Measurements from ENCODE around the gene BRD1. TPM values are rescaled to one million over a fixed set of nuclear protein-coding genes. Genes with fewer than 3 reads are reported as not detected.

The BRD1 gene
- total RNA-seq, 1 experiment from 2014 or later = 51.2 TPM

- CTCF ChIA-PET = no interaction called here
- H3K36me3 ChIP-seq (ENCODE audit: insufficient read depth, low read length, poor library complexity, severe bottlenecking) = peaks cover 54% of the 10 kb centered on the region
Observed at GRCh38 chr22:49779211-49779610, 48.5 kb downstream of the BRD1 start.

GRCh38 chr22:49777569-49778249, 50.0 kb downstream of the BRD1 start:
- H3K4me1 ChIP-seq (ENCODE audit: insufficient read depth, low read length, poor library complexity, severe bottlenecking) = peaks cover 21% of the 10 kb centered on the region
- no TSS peak for BruUV-seq (replicated peaks)
- H3K36me3 ChIP-seq (ENCODE audit: insufficient read depth, low read length, poor library complexity, severe bottlenecking) = peaks cover 57% of the 10 kb centered on the region
- no peak for DNase-seq (ENCODE audit: low spot score)
- no peak overlapping the region for H3K27ac ChIP-seq (ENCODE audit: low read depth, low read length, poor library complexity, severe bottlenecking)
- intact Hi-C loops (cut with micrococcal nuclease; ENCODE audit: unreplicated experiment) = no loop called here
- H3K9me3 ChIP-seq (ENCODE audit: low read depth, low read length, poor library complexity, severe bottlenecking) = no peaks in the 10 kb centered on the region
- POLR2A ChIA-PET (ENCODE audit: low non-redundant PET) = no interaction called here
- no peak overlapping the region for H3K4me3 ChIP-seq (ENCODE audit: low read depth, low read length, poor library complexity, severe bottlenecking)
- TF ChIP-seq CTCF (conservative IDR thresholded peaks at IDR 0.05; ENCODE audit: low read depth, low read length) (no peak), EZH2 (IDR thresholded peaks at IDR 0.05; ENCODE audit: borderline replicate concordance, low read depth, low read length, poor library complexity, severe bottlenecking) (no peak)
- CTCF ChIA-PET = no interaction called here
- H3K27me3 ChIP-seq (replicated peaks; ENCODE audit: insufficient read depth, low read depth, low read length, poor library complexity) = no peaks in the 10 kb centered on the region

More at GRCh38 chr22:49779211-49779610, 48.5 kb downstream of the BRD1 start:
- POLR2A ChIA-PET (ENCODE audit: low non-redundant PET) = no interaction called here
- H3K9me3 ChIP-seq (ENCODE audit: low read depth, low read length, poor library complexity, severe bottlenecking) = no peaks in the 10 kb centered on the region
- BruUV-seq (replicated peaks) = TSS peak; percentile 24
- no peaks in the 10 kb centered on the region for H3K27me3 ChIP-seq (replicated peaks; ENCODE audit: insufficient read depth, low read depth, low read length, poor library complexity)
- no peak overlapping the region for H3K4me3 ChIP-seq (ENCODE audit: low read depth, low read length, poor library complexity, severe bottlenecking)
- no peak for DNase-seq (ENCODE audit: low spot score)
- peak overlapping the region; percentile 61 for H3K27ac ChIP-seq (ENCODE audit: low read depth, low read length, poor library complexity, severe bottlenecking)
- no peak for TF ChIP-seq CTCF (conservative IDR thresholded peaks at IDR 0.05; ENCODE audit: low read depth, low read length)
- no peak for TF ChIP-seq EZH2 (IDR thresholded peaks at IDR 0.05; ENCODE audit: borderline replicate concordance, low read depth, low read length, poor library complexity, severe bottlenecking)
- H3K4me1 ChIP-seq (ENCODE audit: insufficient read depth, low read length, poor library complexity, severe bottlenecking) = peaks cover 21% of the 10 kb centered on the region
- intact Hi-C loops (cut with micrococcal nuclease; ENCODE audit: unreplicated experiment) = no loop called here

GRCh38 chr22:49776891-49777290, 50.8 kb downstream of the BRD1 start:
- Histone ChIP-seq H3K4me3 (ENCODE audit: low read depth, low read length, poor library complexity, severe bottlenecking) (no peak overlapping the region), H3K27ac (ENCODE audit: low read depth, low read length, poor library complexity, severe bottlenecking) (no peak overlapping the region), H3K4me1 (ENCODE audit: insufficient read depth, low read length, poor library complexity, severe bottlenecking) (peaks cover 21% of the 10 kb centered on the region), H3K27me3 (replicated peaks; ENCODE audit: insufficient read depth, low read depth, low read length, poor library complexity) (no peaks in the 10 kb centered on the region), H3K9me3 (ENCODE audit: low read depth, low read length, poor library complexity, severe bottlenecking) (no peaks in the 10 kb centered on the region), H3K36me3 (ENCODE audit: insufficient read depth, low read length, poor library complexity, severe bottlenecking) (peaks cover 60% of the 10 kb centered on the region)
- no peak for DNase-seq (ENCODE audit: low spot score)
- no TSS peak for BruUV-seq (replicated peaks)
- POLR2A ChIA-PET (ENCODE audit: low non-redundant PET) = no interaction called here
- no peak for TF ChIP-seq CTCF (conservative IDR thresholded peaks at IDR 0.05; ENCODE audit: low read depth, low read length)
- no peak for TF ChIP-seq EZH2 (IDR thresholded peaks at IDR 0.05; ENCODE audit: borderline replicate concordance, low read depth, low read length, poor library complexity, severe bottlenecking)
- CTCF ChIA-PET = no interaction called here
- intact Hi-C loops (cut with micrococcal nuclease; ENCODE audit: unreplicated experiment) = no loop called here

All from A673 (cell line).